Liver (tissue), 9 donors: ENCODE results near the gene SCEL. TPM values are rescaled to one million over a fixed set of nuclear protein-coding genes. Genes with fewer than 3 reads are reported as not detected.
"Not testable (repeated sequence)": the region's sequence is repeated elsewhere in the genome, so short reads cannot be mapped to it uniquely, and the experiment has no call there.

ENCODE experiments used
- DNase-seq: peaks from one replicate; pipeline ENCODE4 v3.0.0-alpha.2; 2017; ENCODE audit warnings: low spot score
- H3K27ac ChIP-seq, 2 donors: one replicate each; pipeline ENCODE4 v1.7.0; 2013; ENCODE audit warnings: inconsistent platforms in 2 of 2, low read length in 2 of 2, control low read depth in 1 of 2, low read depth in 1 of 2, mild to moderate bottlenecking in 1 of 2
- H3K27me3 ChIP-seq, 4 donors: one replicate each; pipeline versions ENCODE4 v1.6.1 to v1.7.0; 2013; ENCODE audit warnings: low read length in 3 of 4, inconsistent platforms in 1 of 4, mild to moderate bottlenecking in 1 of 4, moderate library complexity in 1 of 4; ENCODE audit not compliant: control insufficient read depth in 4 of 4, insufficient read depth in 4 of 4
- H3K36me3 ChIP-seq, 4 donors: one replicate each; pipeline versions ENCODE4 v1.6.1 to v1.7.0; 2013; ENCODE audit warnings: low read length in 3 of 4, mild to moderate bottlenecking in 3 of 4, low read depth in 1 of 4, moderate library complexity in 1 of 4; ENCODE audit not compliant: control insufficient read depth in 4 of 4, insufficient read depth in 3 of 4
- H3K4me1 ChIP-seq, 4 donors: one replicate each; pipeline versions ENCODE4 v1.6.1 to v1.7.0; 2013; ENCODE audit warnings: low read length in 3 of 4, mild to moderate bottlenecking in 3 of 4, moderate library complexity in 1 of 4; ENCODE audit not compliant: control insufficient read depth in 4 of 4, insufficient read depth in 4 of 4
- H3K4me3 ChIP-seq, 3 donors: one replicate each; pipeline versions ENCODE4 v1.6.1 to v1.7.0; 2013; ENCODE audit warnings: low read length in 3 of 3, control low read depth in 1 of 3, low read depth in 1 of 3, mild to moderate bottlenecking in 1 of 3
- H3K9ac ChIP-seq, 2 donors: one replicate each; pipeline ENCODE4 v1.7.0; 2013; ENCODE audit warnings: low read length in 2 of 2, mild to moderate bottlenecking in 2 of 2, moderate library complexity in 2 of 2, control low read depth in 1 of 2, low read depth in 1 of 2
- H3K9me3 ChIP-seq, 4 donors: one replicate each; pipeline versions ENCODE4 v1.6.1 to v1.7.0; 2013; ENCODE audit warnings: low read length in 3 of 4; ENCODE audit not compliant: control insufficient read depth in 4 of 4
- CTCF ChIP-seq: fragments of 150-350 bp; IDR thresholded peaks from 2 replicates; pipeline ENCODE4 v1.5.1; 2017; ENCODE audit warnings: improper control_type of control experiment, low read depth, low read length; ENCODE audit not compliant: missing input control
- FOXA1 ChIP-seq: IDR thresholded peaks from 2 replicates; pipeline ENCODE4 v1.6.1; 2016; ENCODE audit warnings: antibody characterized with exemption
- FOXA2 ChIP-seq: IDR thresholded peaks from 2 replicates; pipeline ENCODE4 v1.6.1; 2016; ENCODE audit warnings: antibody characterized with exemption
- GABPA ChIP-seq, 2 donors: IDR thresholded peaks in 1 of 2; conservative IDR thresholded peaks in 1 of 2; 2 replicates each; pipeline ENCODE4 v1.6.1; 2016; ENCODE audit warnings: antibody characterized with exemption in 2 of 2, mild to moderate bottlenecking in 1 of 2, moderate library complexity in 1 of 2
- HNF4A ChIP-seq, 2 donors: conservative IDR thresholded peaks; 2 replicates each; pipeline ENCODE4 v1.6.1; 2016; ENCODE audit warnings: antibody characterized with exemption in 2 of 2, mild to moderate bottlenecking in 2 of 2
- JUND ChIP-seq, 2 donors: IDR thresholded peaks; 2 replicates each; pipeline ENCODE4 v1.6.1; 2016; ENCODE audit warnings: antibody characterized with exemption in 2 of 2
- MAX ChIP-seq: IDR thresholded peaks from 2 replicates; pipeline ENCODE4 v1.6.1; 2016; ENCODE audit warnings: antibody characterized with exemption
- NR2F2 ChIP-seq: IDR thresholded peaks from 2 replicates; pipeline ENCODE4 v1.6.1; 2016; ENCODE audit warnings: antibody characterized with exemption
- REST ChIP-seq: IDR thresholded peaks from 2 replicates; pipeline ENCODE4 v1.6.1; 2016; ENCODE audit warnings: antibody characterized with exemption, mild to moderate bottlenecking
- RXRA ChIP-seq, 2 donors: IDR thresholded peaks; 2 replicates each; pipeline ENCODE4 v1.6.1; 2017 to 2018; ENCODE audit warnings: antibody characterized with exemption in 2 of 2, mild to moderate bottlenecking in 1 of 2
- WGBS: extraction: QIAGEN DNeasy Blood & Tissue Kit; methylation state at CpG from one replicate; pipeline ENCODE4 v1.1.7; 2013; 5-methylcytosine and 5-hydroxymethylcytosine counted together
- polyA plus RNA-seq, 2 donors: library from polyadenylated mRNA; stranded (reverse) in 1 of 2; unstranded in 1 of 2; fragments of 200-250 nt in 1 of 2; fragments of >200 nt in 1 of 2; fragmentation: Nextera tagmentation in 1 of 2; extraction: Ambion mirVana in 1 of 2; gene quantifications; one replicate each; pipeline versions ENCODE4 v1.2.1 to v1.2.3, GENCODE V29; 2013 to 2015
- total RNA-seq, 2 donors: library from RNA; depleted of rRNA; stranded (reverse); fragments of >200 nt; gene quantifications; one replicate each; pipeline ENCODE4 v1.2.3, GENCODE V29; 2014
- TF ChIP-seq, protein P1 (sequence below): IDR thresholded peaks from 2 replicates; pipeline ENCODE4 v1.6.1; 2016; ENCODE audit warnings: antibody characterized with exemption
- donor health status: healthy.
- donor health status: healthy.
- donor health status: healthy.
- donor health status: healthy.
- donor health status: healthy.

Gene SCEL
- total and polyA plus RNA-seq, 4 donors, result 0.02 TPM; not detected in 3

GRCh38 chr13:77518266-77518665 is 17.2 kb upstream of the SCEL start:
- H3K9me3 ChIP-seq, result no peaks in the 10 kb centered on the region
- no peak overlapping the region for H3K27ac ChIP-seq
- no peak overlapping the region for H3K4me3 ChIP-seq
- DNase-seq, result no peak
- TF ChIP-seq FOXA2 (no peak), CTCF (no peak), JUND (IDR thresholded peaks at IDR 0.05) (no peak), MAX (no peak), REST (no peak), RXRA (IDR thresholded peaks at IDR 0.05) (no peak), NR2F2 (no peak)
- no peaks in the 10 kb centered on the region for H3K36me3 ChIP-seq
- H3K27me3 ChIP-seq, result no peaks in the 10 kb centered on the region
- no peaks in the 10 kb centered on the region for H3K4me1 ChIP-seq
- H3K9ac ChIP-seq, result no peak overlapping the region

- H3K4me1 ChIP-seq, DNase-seq, H3K27ac ChIP-seq, H3K27me3 ChIP-seq, H3K36me3 ChIP-seq, H3K9me3 ChIP-seq, H3K4me3 ChIP-seq, H3K9ac ChIP-seq: not testable (repeated sequence)
- WGBS, result 88% methylated on average over 1 of the region's 1 CpG
Observed at GRCh38 chr13:77519396-77519795, 16.1 kb upstream of the SCEL start.

GRCh38 chr13:77519808-77520207 is 15.7 kb upstream of the SCEL start:
- H3K9me3 ChIP-seq, result no peaks in the 10 kb centered on the region
- H3K4me3 ChIP-seq, result no peak overlapping the region
- 80% methylated on average over 4 of the region's 4 CpGs for WGBS
- no peak for DNase-seq
- no peaks in the 10 kb centered on the region for H3K27me3 ChIP-seq
- H3K4me1 ChIP-seq, result no peaks in the 10 kb centered on the region
- no peak overlapping the region for H3K27ac ChIP-seq
- H3K9ac ChIP-seq, result no peak overlapping the region
- no peaks in the 10 kb centered on the region for H3K36me3 ChIP-seq
- TF ChIP-seq GABPA (IDR thresholded peaks at IDR 0.05 in 1 of 2, conservative IDR thresholded peaks at IDR 0.05 in 1 of 2) (no peak), FOXA2 (no peak), FOXA1 (no peak), CTCF (no peak), NR2F2 (no peak), HNF4A (conservative IDR thresholded peaks at IDR 0.05) (no peak)
- TF ChIP-seq, protein P1, sequence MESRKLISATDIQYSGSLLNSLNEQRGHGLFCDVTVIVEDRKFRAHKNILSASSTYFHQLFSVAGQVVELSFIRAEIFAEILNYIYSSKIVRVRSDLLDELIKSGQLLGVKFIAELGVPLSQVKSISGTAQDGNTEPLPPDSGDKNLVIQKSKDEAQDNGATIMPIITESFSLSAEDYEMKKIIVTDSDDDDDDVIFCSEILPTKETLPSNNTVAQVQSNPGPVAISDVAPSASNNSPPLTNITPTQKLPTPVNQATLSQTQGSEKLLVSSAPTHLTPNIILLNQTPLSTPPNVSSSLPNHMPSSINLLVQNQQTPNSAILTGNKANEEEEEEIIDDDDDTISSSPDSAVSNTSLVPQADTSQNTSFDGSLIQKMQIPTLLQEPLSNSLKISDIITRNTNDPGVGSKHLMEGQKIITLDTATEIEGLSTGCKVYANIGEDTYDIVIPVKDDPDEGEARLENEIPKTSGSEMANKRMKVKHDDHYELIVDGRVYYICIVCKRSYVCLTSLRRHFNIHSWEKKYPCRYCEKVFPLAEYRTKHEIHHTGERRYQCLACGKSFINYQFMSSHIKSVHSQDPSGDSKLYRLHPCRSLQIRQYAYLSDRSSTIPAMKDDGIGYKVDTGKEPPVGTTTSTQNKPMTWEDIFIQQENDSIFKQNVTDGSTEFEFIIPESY, result no peak
